Karpas-422 (cell line): ENCODE data around the gene UNC93A. TPM values are rescaled to one million over a fixed set of nuclear protein-coding genes. Genes with fewer than 3 reads are reported as not detected.
"Not testable (repeated sequence)": the region's sequence is repeated elsewhere in the genome, so short reads cannot be mapped to it uniquely, and the experiment has no call there.

Source experiments
- DNase-seq: peaks from one replicate; pipeline ENCODE4 v3.0.0-alpha.2; 2015
- H2AFZ ChIP-seq: fragments of 200-600 bp; sonication (generic); 2 replicates; pipeline ENCODE4 v1.6.1; 2014; ENCODE audit warnings: antibody characterized with exemption, low read length, mixed read lengths
- H3K27ac ChIP-seq: fragments of 200-600 bp; sonication (generic); 2 replicates; pipeline ENCODE4 v1.5.1; 2014; ENCODE audit warnings: mild to moderate bottlenecking, low read length, moderate library complexity
- H3K27me3 ChIP-seq: fragments of 200-600 bp; sonication (generic); 2 replicates; pipeline ENCODE4 v1.6.1; 2014; ENCODE audit warnings: low read length, mixed read lengths
- H3K36me3 ChIP-seq: fragments of 200-600 bp; sonication (generic); 2 replicates; pipeline ENCODE4 v1.6.1; 2014; ENCODE audit warnings: low read length, mixed read lengths; ENCODE audit not compliant: insufficient read depth
- H3K4me1 ChIP-seq: fragments of 200-600 bp; sonication (generic); 2 replicates; pipeline ENCODE4 v1.6.1; 2014; ENCODE audit warnings: mild to moderate bottlenecking, low read length, mixed read lengths
- H3K4me2 ChIP-seq: fragments of 200-600 bp; sonication (generic); 2 replicates; pipeline ENCODE4 v1.6.1; 2014; ENCODE audit warnings: low read length, low read depth, mild to moderate bottlenecking; ENCODE audit not compliant: poor library complexity, severe bottlenecking
- H3K4me3 ChIP-seq: fragments of 200-600 bp; sonication (generic); 2 replicates; pipeline ENCODE4 v1.5.1; 2014; ENCODE audit warnings: mild to moderate bottlenecking, antibody characterized with exemption, low read length, mixed read lengths
- H3K79me2 ChIP-seq: fragments of 200-600 bp; sonication (generic); 2 replicates; pipeline ENCODE4 v1.6.1; 2014; ENCODE audit warnings: mild to moderate bottlenecking, low read length, mixed read lengths
- H3K9ac ChIP-seq: fragments of 200-600 bp; sonication (generic); 2 replicates; pipeline ENCODE4 v1.6.0; 2014; ENCODE audit warnings: low read length
- H3K9me2 ChIP-seq: fragments of 200-600 bp; sonication (generic), shearing (Covaris generic); replicated peaks from 2 replicates; pipeline ENCODE4 v1.6.0; 2014; ENCODE audit warnings: mild to moderate bottlenecking, low read length, moderate library complexity; ENCODE audit not compliant: insufficient read depth
- H3K9me3 ChIP-seq: fragments of 300-700, 200-600 bp; sonication (generic); 2 replicates; pipeline ENCODE4 v1.6.1; 2014; ENCODE audit warnings: low read length, mixed read lengths
- H4K20me1 ChIP-seq: fragments of 200-600 bp; sonication (generic); 2 replicates; pipeline ENCODE4 v1.6.1; 2014; ENCODE audit warnings: mild to moderate bottlenecking, antibody characterized with exemption, low read length, low read depth; ENCODE audit not compliant: insufficient read depth
- total RNA-seq: library from RNA; depleted of rRNA; stranded (reverse); fragments of >200 nt; shearing (Covaris generic); gene quantifications from 2 replicates; pipeline ENCODE4 v1.2.3, GENCODE V29; 2014; ENCODE audit warnings: low replicate concordance; rRNA removed

The UNC93A gene
- total RNA-seq, 1 experiment from 2014 or later, result not detected

DNA sequence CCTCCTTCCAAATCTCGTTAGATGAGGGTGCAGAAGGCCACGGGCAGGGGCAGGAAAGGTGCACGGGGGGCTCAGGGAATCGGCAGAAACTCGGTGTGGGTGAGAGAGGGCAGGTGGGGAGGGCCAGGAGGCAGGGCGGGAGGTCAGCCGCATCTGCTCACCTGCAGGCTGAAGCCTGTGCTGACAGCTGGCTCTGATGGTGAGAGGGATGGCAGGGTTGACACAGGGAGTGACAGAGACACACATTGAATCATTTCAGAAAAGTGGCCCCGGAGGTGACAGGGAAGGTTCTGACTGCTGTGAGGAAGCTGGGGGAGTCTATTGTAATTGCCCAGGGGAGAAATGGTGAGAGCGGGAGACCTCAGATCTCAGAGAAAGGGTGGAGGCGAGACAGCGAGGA lies 67.3 kb downstream of the UNC93A start:
- not testable (repeated sequence) for H2AFZ ChIP-seq

GRCh38 chr6:167361170-167361569 lies 70.1 kb downstream of the UNC93A start:
- not testable (repeated sequence) for DNase-seq

More for the DNA sequence above, 67.3 kb downstream of the UNC93A start:
- not testable (repeated sequence) for H3K9ac ChIP-seq, H3K36me3 ChIP-seq, H3K27ac ChIP-seq, H3K9me3 ChIP-seq, H3K9me2 ChIP-seq, H3K4me2 ChIP-seq, H3K27me3 ChIP-seq, H3K4me3 ChIP-seq, DNase-seq, H4K20me1 ChIP-seq, H3K79me2 ChIP-seq, H3K4me1 ChIP-seq

More at GRCh38 chr6:167361170-167361569, 70.1 kb downstream of the UNC93A start:
- H3K9me2 ChIP-seq, H3K4me3 ChIP-seq, H2AFZ ChIP-seq, H3K4me1 ChIP-seq, H4K20me1 ChIP-seq, H3K36me3 ChIP-seq, H3K4me2 ChIP-seq, H3K27me3 ChIP-seq, H3K27ac ChIP-seq, H3K9ac ChIP-seq, H3K9me3 ChIP-seq, H3K79me2 ChIP-seq: not testable (repeated sequence)

Other genes with a start within 250 kb of the UNC93A start
- gene CCR6, start 168.2 kb upstream of the UNC93A start, total RNA-seq, result not detected in 2 replicates
- not detected in 2 replicates for gene GPR31, start 133.3 kb upstream of the UNC93A start, total RNA-seq
- not detected in 2 replicates for gene TTLL2, start 33.8 kb downstream of the UNC93A start, total RNA-seq